GM19467 (cell line): ENCODE measurements around the gene COL23A1.

ENCODE experiments used
- ATAC-seq: cut with Tn5 transposase; IDR thresholded peaks from one replicate; pipeline ENCODE4 v1.9.1; 2021; ENCODE audit warnings: mild to moderate bottlenecking, moderate library complexity; ENCODE audit not compliant: unreplicated experiment

Gene COL23A1

GRCh38 chr5:178535299-178536175 lies 54.7 kb downstream of the COL23A1 start:
- ATAC-seq = no peak

- no peak for ATAC-seq
These were observed 57.1 kb downstream of the COL23A1 start for GRCh38 chr5:178533136-178533535.

- no peak for ATAC-seq
These were observed 57.5 kb downstream of the COL23A1 start for GRCh38 chr5:178532666-178533065.

- no peak for ATAC-seq
These were observed 58.0 kb downstream of the COL23A1 start for GRCh38 chr5:178532236-178532635.

- ATAC-seq = no peak
These were observed 58.4 kb downstream of the COL23A1 start for GRCh38 chr5:178531786-178532185.

GRCh38 chr5:178530526-178530925 lies 59.7 kb downstream of the COL23A1 start:
- ATAC-seq = no peak

- no peak for ATAC-seq
These were observed 61.1 kb downstream of the COL23A1 start for GRCh38 chr5:178529080-178529479.

GRCh38 chr5:178527458-178528307 lies 62.5 kb downstream of the COL23A1 start:
- no peak for ATAC-seq

- ATAC-seq = no peak
These were observed 63.3 kb downstream of the COL23A1 start for GRCh38 chr5:178526773-178527457.

GRCh38 chr5:178525906-178526732 lies 64.1 kb downstream of the COL23A1 start:
- ATAC-seq = no peak

GRCh38 chr5:178524093-178524882 lies 65.9 kb downstream of the COL23A1 start:
- no peak for ATAC-seq

GRCh38 chr5:178522361-178522760 lies 67.8 kb downstream of the COL23A1 start:
- ATAC-seq = no peak

- ATAC-seq = no peak
These were observed 69.3 kb downstream of the COL23A1 start for GRCh38 chr5:178520851-178521250.

GRCh38 chr5:178519804-178520203 lies 70.4 kb downstream of the COL23A1 start:
- ATAC-seq = no peak

- no peak for ATAC-seq
These were observed 71.0 kb downstream of the COL23A1 start for GRCh38 chr5:178519155-178519554.

- ATAC-seq = no peak
These were observed 73.5 kb downstream of the COL23A1 start for GRCh38 chr5:178516504-178517235.

GRCh38 chr5:178515776-178516503 lies 74.3 kb downstream of the COL23A1 start:
- ATAC-seq = no peak

- no peak for ATAC-seq
These were observed 75.3 kb downstream of the COL23A1 start for GRCh38 chr5:178514851-178515418.
